NCI-H1417 (cell line): Measurements from ENCODE around the gene CBFA2T2.
A peak's percentile ranks its signal among the peaks of the same experiment; 100 is the strongest.
"Not testable (repeated sequence)": the region's sequence is repeated elsewhere in the genome, so short reads cannot be mapped to it uniquely, and the experiment has no call there.

Source experiments
- DNase-seq, 3 experiments: peaks; one replicate each; lab custom pipeline; 2025; lab: John Stamatoyannopoulos, UW

CBFA2T2 gene

DNA sequence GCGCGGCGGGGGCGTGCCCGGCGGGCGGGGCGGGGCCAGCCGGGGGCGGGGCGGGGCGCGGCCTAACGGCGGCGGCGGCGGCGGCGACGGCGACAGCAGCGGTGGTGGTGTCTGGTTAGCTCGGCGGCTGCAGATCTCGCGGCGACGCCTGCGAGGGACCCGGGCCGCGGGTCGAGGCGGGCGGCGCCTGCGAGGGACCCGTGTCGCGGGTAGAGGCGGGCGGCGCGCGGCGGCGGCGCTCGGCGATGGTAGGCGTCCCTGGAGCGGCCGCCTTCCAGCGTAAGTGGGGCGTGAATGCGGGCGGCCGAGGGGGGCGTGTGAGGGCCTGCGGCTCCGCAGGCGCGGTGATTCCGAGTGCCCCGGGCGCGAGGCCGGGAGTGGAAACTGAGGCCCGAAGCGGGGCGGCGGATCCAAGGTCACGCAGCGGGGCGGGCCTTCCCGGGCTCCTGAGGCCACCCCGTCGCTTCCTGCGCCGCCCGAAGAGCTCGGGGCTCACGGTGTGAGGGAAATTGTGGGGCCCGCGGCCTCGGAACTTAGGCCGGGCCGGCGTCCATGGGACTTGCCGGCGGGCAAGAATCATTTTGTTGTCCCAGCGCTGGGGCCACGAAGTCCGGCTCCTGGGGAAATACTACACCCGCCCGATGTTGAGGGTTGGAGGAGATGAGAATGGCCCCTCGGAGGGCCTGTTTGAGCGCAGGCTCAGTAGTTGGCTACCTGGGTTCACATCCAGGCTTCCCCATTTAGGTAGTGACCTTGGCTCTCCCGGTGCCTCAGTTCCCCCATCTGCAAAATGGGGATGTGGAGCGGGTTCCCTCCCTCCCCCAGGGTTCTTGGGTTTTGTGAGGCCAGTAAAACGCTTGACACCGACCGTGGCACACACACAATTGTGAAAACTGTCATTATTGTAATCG is at the start of gene CBFA2T2:
TSS of gene CBFA2T2 (plus strand) at position 74 of the 911 bp plus-strand sequence. CDS start at position 246, 172 bp downstream.
- peak in 1 of 3 experiments; percentile 95 for DNase-seq

DNA sequence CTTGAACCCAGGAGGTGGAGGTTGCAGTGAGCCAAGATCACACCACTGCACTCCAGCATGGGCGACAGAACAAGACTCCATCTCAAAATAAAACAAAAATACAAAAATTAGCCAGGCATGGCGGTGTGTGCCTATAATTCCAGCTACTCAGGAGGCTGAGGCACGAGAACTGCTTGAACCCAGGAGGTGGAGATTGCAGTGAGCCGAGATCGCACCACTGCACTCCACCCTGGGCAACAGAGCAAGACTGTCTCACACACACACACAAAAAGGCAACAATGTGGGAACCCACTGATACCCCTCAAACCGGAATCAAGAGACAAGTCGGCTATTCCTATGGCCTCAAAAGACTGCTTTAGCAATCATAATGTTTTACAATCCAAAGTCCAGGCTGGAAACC is 49.3 kb upstream of the CBFA2T2 start:
- not testable (repeated sequence) for DNase-seq

DNA sequence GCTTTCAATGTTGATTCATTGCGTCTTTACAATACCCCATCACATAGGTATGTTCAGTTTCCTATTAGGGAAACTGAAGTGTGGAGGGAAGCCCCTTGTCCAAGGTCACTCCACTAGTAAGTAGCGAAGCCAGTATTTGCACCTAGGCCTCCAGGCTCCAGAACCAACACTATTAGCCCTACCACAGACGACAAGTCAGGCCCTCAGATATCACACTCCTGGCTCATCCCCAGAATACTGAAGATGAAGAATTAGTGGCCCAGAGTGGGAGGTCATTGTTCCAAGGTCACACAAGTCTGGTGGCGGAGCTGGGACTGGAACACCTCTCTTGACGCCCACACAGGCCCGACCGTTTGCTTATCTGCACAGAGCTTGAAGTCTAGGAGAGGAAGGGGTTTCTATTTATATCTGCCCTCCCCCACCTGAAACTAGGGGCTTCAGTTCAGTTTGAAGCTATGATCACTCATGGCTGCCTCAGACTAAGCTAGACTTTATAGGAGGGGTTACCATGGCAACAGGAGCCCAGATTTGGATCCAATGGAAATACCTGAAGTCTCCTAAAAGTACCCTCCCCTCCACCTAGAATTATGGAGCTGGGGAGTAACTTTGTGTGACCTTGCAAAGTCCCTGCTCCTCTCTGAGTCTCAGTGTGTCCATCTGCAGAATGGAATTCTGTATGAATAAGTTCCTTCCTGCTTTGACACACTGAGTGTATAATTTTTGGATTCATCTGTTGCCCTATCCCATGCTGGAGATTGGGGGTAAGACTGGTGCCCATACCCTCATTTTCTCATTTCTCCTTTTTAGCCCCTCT is 48.5 kb upstream of the CBFA2T2 start:
- peak in 1 of 3 experiments; percentile 43 for DNase-seq

DNA sequence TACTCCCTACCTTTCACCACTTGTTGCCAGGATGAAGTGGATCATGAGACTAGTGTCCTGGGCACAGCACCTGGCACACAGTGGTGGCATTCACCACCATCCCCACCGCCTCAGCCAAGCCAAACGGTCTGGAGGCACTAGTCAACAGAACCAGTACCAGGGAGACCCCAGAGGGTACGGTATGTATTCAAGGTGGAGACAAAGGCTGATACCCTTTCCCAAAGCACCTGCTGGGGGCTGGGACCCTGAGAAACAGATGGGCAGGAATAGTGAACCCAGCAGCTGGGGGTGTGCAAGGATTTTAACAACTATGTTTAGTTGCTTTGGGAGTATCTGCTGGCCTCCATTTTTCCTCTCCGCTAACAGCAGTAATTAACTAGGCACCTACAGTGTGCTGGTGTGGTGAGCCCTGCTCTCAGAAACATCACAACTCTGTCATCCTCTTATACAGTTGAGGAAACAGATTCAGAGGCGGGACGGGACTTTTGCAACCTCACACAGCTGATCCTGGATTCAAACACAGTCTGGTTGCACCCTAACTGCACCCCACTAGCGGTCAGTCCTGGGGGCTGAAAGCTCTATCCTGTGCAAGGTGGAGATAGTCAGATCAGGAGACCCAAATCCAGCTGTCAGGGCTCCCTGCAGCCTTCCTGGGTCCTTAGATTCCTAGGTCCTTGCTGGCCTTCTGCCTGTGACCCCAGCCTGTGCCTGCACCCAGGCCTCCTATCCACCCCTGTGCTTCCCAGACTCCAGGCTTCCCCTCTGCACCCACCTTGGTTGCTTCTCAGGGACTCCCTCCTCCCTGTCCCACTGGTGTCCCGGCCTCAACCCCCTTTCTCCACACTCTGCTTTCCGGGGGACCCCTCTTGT is 47.5 kb upstream of the CBFA2T2 start:
- no peak for DNase-seq

DNA sequence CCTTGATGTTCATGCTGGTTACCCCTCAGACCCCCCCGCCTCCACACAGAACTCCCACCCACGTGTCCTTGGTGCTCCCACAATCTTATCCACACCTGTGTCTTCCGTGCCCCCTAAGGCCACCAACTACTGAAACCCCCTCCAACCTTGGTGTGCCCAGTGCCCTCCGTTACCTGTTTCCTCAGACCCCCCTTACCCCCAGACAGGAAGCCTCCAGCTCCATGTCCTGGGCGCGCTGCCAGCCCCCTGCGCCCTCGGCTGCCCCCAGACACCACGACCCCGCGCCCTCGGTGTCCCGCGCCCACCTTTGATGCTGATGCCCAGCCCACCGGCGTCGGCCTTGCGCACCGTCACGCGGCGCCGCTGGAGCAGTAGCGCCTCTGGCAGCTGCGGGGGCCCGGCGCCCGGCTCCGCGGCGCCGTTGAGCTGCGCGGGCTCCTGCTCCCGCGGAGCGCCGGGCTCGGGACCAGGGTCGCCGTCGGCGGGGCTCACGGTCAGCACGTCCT is 46.8 kb upstream of the CBFA2T2 start:
- peak in 2 of 3 experiments; percentile 42 to 74 for DNase-seq

DNA sequence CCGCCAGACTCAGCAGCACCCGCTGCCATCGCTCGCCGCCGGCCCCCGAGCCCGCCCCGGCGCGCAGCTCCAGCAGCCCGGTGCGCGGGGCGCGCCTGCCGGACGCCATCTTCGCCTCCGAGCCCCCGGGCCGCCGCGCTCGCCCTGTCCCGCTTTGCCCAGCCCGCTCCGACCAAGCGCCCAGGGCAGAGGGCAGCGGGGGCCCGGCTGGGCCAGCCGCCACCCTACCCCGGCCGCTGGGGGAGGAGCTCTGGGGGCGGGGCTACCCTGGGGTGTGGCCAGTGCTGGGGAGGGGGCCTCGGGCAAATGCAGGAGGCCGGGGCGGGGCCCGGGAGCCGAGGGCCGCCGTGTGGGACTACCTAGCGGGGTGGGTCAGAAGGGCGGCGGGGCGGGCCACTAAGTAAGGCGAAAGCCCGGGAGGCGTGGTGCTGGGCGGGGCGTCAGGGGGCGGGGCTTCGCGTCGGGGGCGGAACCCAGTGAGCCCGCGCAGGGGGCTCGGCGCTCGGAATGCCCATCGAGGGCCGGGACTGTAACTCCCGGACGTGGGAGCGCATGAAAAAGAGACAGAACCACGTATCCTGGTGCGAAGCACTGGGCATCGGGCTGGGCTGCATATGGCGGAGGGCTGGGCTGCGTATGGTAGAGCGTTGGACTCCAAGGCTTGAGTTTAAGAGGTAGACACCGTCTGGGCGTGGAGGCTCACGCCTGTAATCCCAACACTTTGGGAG is 46.2 kb upstream of the CBFA2T2 start, which contains the start of gene SNTA1:
TSS of gene SNTA1 (minus strand) at position 252 of the 728 bp plus-strand sequence. CDS start at position 109, 143 bp downstream.
- DNase-seq: peak; percentile 84 to 91 (median 89)

DNA sequence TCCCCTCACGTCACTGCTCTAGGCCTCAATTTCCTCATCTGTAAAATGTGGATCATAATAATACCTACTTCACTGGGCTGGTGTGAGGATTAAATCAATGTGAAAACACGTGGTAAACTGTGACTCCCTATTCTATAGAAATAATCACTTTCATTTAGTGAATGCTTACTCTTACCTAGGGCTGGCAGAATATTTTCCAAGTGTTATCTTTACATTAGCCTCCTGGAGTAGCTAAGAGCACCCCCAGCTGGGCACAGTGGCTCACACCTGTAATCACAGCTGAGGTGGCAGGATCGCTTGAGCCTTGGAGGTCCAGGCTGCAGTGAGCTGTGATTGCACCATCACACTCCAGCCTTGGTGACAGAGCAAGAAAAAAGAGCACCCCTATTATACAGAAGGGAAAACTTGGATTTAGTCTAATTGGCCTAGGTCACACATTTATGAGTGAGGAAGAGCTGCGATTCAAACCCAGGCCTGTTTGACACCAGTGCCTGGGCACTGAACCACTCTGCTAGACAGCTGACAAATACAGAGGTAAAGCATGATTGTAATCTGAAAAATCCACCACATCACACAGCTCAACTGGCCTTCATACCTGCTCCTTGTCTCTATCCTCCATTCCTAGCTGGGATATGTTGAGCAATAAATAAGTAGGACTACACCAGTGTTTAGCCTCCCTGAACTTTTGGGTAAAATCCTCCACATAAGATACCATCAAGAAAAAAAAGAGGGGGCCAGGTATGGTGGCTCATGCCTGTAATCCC is 44.9 kb upstream of the CBFA2T2 start:
- DNase-seq: peak in 2 of 3 experiments; percentile 41 to 63

DNA sequence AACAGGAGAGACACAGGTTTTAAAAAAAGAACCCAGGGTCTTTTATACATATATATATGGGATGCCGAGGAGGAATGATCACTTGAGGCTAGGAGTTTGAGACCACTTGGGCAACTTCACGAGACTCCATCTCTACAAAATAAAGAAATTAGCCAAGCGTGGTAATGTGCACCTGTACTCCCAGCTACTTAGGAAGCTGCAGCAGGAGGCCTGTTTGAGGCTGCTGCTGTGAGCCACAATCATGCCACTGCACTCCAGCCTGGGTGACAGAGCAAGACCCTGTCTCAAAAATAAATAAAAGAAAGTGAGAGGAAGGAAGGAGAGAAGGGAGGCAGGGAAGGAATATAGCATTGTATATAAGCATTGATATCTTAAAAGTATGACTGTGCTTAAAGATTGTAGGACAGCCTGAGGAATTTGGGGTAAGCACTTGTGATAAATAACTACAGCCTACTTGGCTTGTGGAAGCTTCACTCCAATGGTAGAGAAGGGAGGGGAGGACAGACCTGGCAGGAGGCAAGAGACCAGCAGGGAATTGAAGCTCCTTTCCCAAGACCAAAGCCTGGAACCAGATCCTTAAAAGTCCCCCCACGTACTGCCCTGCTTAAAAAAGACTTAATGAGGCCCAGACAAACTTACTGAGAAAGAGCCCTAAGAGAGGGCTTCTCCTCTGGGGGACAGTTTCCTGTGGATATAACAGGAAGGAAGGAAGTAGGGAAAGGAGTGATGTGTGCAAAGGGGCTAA is 43.8 kb upstream of the CBFA2T2 start:
- no peak for DNase-seq

DNA sequence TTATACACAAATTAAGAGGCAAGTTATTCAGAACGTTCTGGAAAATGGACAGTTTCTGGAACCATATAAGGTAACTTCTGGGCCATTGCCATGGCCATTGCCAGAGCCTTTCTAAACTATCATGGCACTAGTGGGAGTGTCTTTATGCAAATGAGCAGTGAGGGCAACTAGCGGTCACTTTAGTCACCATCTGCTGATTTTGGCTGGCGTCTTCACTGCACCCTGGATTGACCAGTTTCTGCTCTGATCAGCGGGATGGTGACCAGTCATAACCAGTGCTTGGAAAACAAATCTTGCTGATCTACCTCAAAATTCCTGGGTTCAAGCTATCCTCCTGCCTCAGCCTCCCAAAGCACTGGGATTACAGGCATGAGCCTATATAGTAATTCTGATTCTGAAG is 39.0 kb upstream of the CBFA2T2 start:
- no peak for DNase-seq

DNA sequence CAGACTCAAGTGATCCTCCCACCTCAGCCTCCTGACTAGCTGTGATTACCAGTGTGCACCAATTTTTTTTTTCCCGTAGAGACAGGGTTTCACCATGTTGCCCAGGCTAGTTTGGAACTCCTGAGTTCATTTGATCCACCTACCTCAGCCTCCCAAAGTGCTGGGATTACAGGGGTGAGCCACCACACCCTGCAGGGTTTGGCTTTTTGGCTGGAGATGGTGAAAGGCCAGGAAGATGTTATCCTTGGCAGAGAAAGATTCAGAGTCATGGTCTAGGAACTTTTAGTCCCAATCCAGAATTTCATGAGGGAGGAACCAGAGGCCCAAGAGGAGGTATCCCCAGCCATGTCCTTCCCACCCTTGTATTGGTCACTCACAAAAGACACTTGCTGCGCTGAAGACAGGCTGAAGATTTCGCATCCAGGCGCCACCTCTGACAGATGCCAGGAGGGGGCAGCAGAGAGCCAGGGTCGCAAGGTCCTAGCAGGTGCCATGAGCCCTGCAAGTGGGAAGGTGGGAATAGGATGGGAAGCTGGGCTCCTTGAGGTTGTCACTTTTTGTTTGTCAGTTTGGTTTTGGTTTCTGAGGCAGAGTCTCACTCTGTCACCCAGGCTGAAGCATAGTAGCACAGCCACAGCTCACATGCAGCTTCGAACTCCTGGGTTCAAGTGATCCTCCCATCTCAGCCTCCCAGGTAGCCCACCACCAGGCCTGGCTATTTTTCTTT is 32.8 kb upstream of the CBFA2T2 start:
- DNase-seq: peak; percentile 73 to 90 (median 88)

DNA sequence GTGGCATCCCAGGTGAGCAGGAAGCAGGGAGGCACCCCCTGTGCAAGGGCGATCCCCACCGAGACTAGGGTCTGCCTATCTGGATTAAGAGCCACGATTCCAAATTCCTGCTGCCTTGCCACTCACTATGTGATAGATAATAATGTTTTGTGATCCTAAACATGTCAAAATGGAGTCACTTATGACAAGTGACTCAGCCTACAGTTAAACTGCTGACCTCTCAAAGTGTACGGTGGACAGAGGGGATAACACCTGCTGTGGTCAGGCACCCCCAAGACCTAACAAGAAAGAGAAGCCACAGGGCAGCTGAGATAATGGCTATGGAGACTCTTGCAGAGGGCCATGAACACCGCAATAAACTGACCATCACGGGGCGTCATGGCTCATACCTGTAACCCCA is 30.3 kb upstream of the CBFA2T2 start:
- DNase-seq: no peak

DNA sequence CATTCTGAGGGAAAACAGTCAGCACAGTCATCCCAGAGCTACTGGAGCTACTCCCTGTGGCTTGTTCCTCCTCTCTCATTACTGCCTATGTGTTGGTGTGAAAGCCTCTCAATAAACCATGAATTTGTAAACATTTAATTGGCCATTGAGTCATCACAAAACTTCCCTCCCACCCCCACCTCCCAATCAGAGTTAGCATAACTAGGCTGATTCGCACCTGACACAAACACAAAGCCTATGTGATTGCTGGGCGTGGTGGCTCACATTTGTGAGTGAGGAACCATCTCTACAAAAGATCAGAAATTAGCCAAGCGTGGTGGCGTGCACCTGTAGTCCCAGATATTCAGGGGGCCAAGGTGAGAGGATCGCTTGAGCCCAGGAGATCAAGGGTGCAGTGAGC is 29.2 kb upstream of the CBFA2T2 start:
- no peak for DNase-seq

DNA sequence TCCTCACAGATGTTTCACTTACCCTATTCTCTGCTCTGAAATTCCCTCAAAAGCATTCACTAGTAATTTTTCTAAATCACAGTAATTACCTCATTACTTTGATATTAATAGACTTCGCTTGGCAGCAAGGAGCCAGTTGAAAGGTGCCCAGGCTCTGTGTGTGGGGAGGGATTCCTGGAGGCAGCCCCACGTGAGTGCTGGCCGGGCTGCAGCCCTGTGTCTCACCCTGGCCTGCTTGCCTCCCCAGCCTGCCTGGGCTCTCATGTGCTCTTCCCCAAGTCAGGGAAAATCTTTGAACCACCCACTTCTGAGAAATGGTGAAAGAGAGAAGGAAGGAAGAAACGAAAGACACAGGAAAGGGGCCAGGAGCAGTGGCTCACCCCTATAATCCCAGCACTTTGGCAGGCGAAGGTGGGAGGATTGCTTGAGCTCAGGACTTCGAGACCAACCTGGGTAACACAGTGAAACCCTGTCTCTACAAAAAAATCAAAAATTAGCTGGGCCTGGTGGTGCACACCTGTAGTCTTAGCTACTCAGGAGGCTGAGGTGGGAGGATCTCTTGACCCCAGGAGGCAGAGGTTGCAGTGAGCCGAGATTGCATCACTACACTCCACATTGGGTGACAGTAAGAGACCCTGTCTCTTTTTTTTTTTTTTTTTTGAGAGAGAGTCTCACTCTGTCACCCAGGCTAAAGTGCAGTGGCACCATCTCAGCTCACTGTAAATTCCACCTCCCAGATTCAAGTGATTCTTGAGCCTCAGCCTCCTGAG is 26.4 kb upstream of the CBFA2T2 start:
- DNase-seq: no peak

DNA sequence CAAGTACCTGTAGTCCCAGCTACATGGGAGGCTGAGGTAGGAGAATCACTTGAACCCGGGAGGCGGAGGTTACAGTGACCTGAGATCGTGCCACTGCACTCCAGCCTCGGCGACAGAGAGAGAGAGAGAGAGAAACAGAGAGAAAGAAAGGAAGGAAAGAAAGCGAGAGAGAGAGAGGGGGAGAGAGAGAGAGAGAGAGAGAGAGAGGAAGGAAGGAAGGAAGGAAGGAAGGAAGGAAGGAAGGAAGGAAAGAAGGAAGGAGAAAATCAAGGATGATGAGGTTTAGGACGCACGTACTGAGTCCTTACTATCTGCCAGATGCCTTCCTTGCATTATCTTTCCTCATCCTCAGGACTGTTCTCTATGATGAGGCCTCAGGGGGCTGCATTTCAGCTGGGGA is 25.1 kb upstream of the CBFA2T2 start:
- not testable (repeated sequence) for DNase-seq

DNA sequence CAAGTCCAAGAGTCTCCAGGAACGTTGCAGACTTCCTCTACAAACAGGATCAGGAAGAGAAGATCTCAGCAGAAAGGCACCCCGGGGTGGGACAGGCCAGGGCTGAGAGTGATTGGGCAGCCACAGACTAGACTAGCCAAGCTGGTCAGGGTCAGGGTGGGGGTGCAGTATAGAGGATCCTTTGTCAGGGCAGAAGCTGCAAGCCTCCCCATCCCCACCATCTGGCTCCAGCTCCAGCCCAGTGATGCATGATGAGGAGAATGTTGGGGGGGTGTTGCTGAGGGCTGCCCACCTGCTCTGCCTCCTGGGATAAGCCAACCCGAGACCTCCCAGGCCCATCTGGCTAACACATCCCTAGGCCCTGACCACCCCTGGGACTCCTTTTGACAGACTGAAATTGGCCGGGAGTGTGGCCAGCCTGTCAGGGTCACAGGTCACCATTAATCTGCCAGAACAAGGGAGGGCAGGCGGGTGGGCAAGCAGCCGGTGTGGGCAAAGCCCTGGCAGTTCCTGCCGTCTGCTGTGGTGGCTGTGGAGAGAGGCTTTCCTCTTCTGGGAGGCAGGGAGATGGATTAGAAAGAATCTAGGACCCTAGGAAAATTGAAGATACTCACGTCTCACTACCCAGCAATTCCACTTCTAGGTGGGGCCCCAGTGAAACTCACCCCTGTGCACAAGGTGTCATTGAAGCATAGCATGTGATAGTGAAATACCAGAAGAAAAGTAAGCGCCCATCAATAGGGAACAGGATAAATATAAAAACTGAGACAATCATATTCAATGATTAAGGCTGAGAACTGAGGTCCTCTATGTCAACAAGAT is 24.2 kb upstream of the CBFA2T2 start:
- DNase-seq: peak in 1 of 3 experiments; percentile 21

DNA sequence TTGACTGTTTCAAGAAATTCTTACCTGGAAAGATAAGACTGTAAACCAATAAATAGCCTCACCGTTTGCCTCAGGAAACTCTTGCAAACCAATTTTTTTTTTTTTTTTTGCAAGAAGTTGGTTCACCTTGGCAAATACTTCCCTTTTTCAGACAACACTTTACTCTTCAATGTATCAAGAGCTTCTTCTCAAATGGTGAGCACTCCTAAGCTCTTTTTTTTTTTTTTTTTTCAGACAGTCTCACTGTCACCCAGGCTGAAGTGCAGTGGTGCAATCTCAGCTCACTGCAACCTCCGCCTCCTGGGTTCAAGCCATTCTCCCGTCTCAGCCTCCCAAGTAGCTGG is 23.6 kb upstream of the CBFA2T2 start:
- DNase-seq: no peak

DNA sequence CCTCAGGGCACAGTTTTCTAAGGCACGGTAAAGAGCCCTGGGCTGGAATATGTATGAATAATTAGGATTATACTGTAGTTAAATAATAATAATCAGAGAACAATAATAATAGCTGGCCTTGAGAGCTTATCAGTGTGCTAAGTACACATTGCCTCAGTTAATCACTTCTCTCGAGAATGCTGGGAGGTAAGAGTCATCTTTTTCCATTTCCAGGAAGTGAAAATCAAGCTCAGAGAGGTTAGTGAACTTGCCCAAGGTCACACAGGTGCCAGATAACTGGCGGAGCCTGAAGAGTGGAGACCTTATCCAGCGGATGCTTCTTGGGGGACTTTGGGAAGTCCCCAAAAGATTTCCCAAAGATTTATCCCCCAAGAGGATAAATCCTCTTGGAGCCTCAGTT is 19.4 kb upstream of the CBFA2T2 start:
- DNase-seq: no peak
